DMS79 (cell line): ENCODE data around the gene ZNF564.
A peak's percentile ranks its signal among the peaks of the same experiment; 100 is the strongest.
"Not testable (repeated sequence)": the region's sequence is repeated elsewhere in the genome, so short reads cannot be mapped to it uniquely, and the experiment has no call there.

Experiments
- DNase-seq: peaks from one replicate; lab custom pipeline; 2025; lab: John Stamatoyannopoulos, UW

The ZNF564 gene

DNA sequence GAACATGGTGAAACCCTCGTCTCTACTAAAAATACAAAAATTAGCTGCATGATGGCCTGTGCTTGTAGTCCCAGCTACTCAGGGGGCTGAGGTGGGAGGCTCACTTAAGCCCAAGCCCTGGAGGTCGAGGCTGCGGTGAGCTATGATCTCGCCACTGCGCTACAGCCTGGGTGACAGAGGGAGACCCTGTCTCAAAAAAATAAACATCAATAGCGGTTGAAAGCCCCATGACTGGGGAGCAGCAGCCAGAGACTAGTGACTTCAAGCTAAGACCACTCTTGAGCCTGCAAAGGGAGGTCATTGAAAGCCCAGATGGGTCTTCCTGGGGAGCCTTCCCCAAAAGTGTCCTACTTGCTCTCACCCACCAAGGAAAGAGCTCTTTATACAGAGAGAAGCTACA, 54.8 kb downstream of the ZNF564 start:
- no peak for DNase-seq

- DNase-seq: peak; percentile 96
Measured at GRCh38 chr19:12495002-12495802, 56.1 kb downstream of the ZNF564 start.

DNA sequence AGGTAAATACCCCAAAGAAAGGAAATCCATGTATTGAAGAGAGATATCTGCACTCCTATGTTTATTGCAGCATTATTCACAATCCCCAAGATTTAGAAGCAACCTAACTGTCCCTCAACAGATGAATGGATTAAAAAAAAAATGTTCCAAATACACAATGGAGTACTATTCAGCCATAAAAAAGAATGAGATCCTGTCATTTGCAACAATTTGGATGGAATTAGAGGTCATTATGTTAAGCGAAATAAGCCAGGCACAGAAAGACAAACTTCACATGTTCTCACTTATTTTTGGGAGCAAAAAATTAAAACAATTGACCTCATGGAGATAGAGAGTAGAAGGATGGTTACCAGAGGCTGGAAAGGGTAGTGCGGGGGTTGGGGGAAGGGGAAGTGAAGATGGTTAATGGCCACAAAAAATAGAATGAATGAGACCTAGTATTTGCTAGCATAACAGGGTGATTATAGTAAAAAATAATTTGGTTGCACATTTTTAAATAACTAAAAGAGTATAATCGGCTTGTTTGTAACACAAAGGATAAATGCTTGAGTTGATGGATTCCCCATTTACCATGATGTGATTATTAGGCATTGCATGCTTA, 56.9 kb downstream of the ZNF564 start:
- DNase-seq: no peak

- DNase-seq: not testable (repeated sequence)
Measured at GRCh38 chr19:12486265-12486783, 65.0 kb downstream of the ZNF564 start.

- no peak for DNase-seq
Measured at GRCh38 chr19:12485571-12485970, 65.7 kb downstream of the ZNF564 start.

DNA sequence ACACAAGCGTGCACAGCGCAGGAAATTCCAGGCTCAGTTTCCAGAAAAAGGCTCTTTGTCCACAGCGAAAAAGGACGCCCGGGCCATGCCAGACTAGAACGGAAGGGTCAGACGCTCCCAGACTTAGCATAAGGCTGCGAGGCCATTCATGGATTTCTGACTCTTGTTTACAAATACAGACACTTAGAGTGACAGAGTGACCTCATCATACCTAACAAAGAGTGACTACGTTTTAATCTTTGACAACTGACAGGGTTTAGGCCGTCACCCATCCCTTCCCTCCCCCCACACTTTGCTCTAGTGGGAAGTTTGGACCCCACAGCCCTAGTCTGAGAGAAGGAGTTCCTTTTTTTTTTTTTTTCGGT, 66.2 kb downstream of the ZNF564 start:
- no peak for DNase-seq

DNA sequence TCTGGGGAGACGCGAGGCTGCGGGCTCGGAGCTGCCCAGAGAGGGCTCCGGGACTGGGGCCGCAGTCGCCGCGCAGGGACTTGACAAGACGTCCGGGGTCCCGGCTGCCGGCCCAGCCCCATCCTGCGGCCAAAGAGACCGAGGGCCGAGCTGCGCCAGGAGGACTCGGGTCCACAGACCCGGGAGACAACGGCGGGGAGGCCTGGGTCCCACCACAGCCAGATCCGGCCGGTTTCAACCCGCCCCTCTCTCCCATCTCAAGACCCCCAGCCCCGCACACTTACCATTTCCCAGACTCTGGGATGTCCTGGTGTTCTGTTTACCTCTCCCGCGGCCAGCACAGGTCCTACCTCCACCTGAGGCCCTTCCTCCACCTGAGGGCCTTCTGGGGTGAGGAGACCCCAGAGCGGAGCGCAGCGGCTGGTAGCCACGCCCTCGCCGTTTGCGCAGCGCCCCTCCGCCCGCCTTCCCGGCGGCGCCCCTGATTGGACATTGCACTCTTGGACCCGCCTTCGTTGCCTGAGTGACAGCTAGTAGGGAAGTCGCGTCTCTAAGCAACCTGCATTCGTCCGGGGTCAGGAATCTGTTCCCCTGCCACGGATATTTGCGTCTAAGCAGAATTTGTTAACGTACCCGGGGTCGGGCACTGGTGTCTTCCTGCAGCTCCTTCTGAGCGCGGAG, 66.8 kb downstream of the ZNF564 start, which contains the start of gene ZNF709:
ZNF709 (minus strand) TSS at position 446 of the 681 bp plus-strand sequence; CDS start at position 287, 159 bp downstream.
- peak; percentile 92 for DNase-seq

DNA sequence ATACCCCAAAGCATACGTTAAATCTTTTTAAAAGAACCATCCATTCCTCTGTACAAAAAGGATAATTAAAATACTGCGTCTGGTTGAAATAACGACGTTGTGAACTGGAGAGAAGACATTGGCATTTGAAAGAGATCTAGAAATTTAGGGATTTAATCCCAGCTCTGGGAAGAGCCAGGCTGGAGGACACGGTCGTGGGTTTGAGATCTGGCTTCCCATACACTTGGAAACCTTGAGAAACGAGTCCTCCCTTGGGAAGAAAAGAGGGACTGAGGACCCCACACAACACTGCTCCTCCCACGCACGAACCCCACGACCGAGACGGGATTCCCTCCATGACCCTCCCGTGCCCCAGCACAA, 67.3 kb downstream of the ZNF564 start:
- DNase-seq: no peak

DNA sequence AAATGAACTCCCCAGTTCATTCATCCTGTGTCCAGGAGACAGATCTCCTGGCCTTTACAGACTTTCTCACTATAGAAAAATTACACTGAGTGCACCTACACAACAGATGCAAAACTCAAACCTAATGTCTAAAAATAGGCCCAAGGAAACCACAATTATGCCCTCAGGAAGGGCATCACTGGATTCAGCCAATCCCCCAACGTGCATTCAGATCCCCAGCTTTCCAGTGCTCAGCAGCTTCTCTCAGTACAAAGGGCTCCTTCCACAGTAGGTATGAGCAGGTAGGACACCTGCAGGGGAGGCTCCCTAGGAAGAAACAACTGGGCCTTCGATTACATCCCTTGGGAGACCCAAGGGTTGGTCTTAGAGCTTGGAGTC, 68.8 kb downstream of the ZNF564 start:
- DNase-seq: no peak

DNA sequence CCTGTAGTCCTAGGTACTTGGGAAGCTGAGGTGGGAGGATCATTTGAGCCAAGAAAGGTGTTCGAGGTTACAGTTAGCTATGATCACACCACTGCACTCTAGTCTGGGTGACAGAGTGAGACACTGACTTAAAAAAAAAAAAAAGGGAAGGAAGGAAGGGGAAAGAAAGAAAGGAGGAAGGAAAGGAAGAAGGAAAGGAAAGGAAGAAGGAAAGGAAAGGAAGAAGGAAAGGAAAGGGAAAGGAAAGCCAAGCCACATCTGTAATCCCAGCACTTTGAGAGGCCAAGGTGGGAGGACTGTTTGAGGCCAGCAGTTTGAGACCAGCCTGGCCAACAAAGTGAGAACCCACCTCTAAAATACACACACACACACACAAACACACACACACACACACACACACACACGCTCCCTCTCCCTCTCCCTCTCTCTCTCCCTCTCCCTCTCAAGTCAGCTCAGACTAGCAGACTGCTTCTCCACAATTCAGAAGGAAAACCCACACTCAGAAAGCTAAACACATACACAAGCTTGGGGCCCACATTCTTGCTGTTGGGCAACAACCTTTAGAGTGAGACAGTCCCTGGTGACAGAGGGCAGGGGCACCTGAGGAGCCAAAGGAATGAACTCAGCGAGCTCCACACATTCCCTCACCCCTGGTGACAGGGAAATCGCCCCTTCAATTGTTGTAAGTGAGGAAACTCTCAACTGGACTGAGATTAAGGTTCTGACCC, 69.3 kb downstream of the ZNF564 start:
- no peak for DNase-seq

DNA sequence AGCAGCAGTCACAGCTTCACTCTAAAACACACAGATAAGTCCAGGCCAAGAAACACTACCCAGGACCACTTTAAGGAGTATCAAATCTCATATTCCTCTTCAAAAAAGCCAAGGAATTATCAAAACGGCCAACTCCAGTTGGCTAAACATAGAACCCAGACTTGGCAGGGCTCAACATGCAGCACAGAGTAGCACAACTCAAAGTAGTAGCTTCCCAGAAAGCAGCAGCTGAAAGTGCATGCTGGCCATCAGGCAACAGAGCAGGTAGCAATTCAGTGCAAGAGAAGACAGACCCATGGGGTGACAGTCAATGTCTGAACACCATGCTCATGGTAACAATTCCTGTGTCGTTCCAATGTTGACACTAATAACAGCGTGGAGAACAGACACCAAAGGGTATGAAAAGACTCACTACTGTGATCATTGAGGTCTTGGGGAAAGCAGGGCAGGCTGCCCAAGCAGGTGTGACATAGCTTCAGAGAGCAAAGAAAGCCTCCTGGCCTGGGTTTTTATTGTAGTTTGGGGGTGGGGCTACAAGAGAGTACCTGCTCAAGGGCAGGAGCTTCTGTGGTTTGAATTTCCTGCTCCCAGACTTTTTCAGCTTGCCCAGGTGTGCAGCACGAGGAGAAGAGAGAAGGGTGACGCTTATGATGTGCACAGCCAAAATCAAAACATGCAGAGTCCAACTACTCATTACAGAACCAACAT, 72.9 kb downstream of the ZNF564 start:
- DNase-seq: no peak
